GM18861 (cell line): ENCODE results near the gene TMEM138.

Experiments
- ATAC-seq: cut with Tn5 transposase; IDR thresholded peaks from one replicate; pipeline ENCODE4 v1.9.1; 2021; ENCODE audit not compliant: unreplicated experiment

TMEM138 gene

DNA sequence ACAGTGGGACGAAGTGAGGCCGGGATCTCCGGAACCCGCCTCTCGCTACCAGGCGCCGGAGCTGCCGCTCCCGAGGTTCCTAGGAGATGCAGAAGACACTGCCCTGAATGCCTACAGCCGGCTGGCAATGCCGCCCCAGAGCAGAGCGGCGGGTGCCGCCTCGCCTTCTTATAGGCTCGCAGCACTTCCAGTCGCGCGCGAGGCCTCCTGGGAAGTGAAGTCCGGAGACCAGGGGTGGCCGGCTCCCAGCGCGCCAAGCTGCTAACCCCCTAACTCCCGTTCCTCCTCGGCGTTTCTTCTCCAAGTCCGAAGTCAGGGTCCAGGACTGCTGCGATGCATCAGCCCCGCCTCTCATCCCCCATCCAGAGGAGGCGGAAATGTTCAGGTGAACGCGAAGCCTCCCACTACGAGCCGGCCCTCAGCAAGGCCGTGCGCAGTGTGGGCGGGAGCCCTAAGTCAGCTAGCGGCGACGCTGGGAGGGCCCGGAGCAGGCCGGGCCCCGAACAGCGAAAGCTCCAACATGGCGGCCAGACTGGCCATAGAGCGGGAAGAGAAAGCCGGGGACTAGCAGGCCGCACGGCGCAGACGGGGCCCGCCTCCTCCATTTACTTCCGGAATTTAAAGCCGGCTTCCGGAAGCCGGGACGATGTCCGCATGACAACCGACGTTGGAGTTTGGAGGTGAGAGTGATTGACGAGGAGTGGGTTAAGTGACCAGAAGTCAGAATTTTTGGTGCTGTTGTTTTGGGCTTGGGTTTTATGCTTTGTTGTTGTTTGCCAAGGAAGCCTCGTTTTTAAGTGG lies at the start of gene TMEM138, which contains the start of gene CYB561A3:
Gene TMEM138, plus strand, starts transcription at position 634 of the 801 bp plus-strand sequence. CDS start 2,017 bp downstream, outside the sequence.
Gene CYB561A3, minus strand, starts transcription at position 142 of the 801 bp plus-strand sequence. CDS start 5,169 bp downstream, outside the sequence.
- peak; percentile 82 for ATAC-seq

DNA sequence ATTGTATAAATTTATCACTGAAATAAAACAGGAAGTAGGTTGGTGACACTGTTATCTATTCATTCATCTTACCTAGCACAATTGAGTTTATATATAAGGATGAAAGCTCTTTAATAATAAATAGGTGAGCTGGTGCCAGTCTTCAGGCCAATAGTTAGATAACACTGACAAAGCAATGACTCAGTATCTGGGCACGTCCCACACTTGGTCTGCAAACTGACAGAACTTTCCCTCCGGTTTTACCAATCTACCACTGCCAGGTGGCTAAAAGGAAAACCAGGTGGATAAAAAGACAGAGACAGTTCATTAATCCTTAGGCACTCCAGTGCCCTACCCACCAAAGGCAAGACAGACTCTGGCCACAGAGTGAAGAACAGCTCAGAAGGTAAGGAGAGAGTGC lies 46.9 kb upstream of the TMEM138 start:
- no peak for ATAC-seq

DNA sequence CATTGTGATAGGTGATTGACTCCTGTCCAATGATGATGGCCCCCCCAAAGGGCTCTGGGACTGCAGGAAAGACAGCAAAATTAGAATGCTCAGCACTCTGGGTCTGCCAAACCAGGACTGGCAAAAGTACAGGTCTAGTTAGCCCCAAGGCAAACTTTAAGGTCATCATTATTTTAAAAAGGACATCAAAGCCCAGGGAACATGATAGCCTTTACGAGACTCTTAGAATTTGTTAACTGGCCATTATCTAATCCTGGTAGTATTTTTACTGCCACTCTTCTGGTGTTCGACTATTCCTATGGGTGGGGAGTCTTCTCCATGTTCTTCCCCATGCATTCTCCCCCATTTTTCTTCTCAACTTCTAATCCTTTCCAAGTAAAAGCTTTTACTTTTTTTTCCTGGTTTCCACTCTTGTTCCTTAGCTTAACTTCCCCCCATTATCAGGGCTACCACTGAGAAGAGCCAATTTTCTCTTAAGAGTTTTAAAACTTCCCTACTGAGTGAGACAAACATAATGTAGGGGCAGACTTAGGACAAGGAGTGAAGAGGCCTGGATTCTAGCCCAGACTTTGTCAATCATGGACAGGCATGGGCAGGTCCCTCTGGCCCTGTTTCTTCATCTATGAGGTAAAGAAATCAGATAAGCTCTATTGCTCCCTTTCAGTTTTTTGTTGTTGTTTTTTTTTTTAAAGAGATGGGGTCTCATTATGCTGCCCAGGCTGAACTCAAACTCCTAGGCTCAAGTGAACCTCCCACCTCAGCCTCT lies 36.3 kb upstream of the TMEM138 start:
- ATAC-seq: no peak

DNA sequence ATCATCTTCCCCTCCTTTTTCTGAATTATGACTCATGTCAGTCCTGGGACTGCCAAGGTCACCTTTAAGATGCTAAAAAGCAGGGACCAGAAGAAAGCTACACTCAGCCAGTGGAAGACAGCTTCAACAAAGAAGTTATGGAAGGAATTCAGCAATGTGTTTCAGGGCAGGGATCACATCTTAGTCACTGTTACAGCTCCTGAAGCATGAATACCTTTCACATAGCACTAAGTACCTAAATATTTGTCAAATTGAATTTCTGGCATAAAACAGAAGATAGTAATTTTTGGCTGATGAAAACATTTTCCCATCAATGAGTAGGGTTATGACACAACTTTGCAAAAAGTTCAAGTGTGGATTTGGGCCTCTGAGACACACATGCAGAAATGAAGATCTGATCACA lies 34.5 kb upstream of the TMEM138 start:
- no peak for ATAC-seq

DNA sequence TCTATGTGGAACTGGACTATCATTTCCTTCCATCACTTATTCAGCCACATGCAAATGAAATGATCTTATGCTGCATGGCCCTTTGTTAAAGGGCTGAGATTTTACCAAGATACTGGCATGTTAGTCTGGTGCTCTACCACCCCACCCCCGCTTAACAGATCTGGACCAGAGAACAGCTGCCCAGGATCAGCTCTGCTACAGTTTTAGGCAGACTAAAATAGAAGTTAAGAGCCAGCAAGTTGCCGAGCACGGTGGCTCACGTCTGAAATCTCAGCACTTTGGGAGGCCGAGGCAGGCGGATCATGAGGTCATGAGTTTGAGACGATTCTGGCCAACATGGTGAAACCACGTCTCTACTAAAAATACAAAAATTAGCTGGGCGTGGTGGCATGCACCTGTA lies 33.8 kb upstream of the TMEM138 start:
- no peak for ATAC-seq

DNA sequence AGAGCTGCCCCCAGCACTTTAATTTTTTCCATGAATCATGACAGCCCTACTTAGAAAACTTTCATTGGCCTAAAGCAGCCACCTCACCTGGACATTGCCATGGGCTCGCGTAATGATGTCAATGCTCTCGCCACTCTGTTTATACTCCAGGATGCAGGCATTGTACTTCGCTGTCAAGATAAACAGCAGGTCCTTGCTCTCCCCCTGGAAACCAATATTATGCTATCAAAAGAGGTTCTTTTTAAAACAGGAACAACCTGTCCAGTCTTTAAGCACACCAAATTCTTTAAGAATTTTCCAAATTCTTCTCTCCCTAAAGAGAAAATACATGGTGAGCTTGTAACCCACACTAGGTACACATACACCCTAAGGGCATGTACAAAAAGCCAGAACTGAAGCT lies 32.3 kb upstream of the TMEM138 start:
- no peak for ATAC-seq

DNA sequence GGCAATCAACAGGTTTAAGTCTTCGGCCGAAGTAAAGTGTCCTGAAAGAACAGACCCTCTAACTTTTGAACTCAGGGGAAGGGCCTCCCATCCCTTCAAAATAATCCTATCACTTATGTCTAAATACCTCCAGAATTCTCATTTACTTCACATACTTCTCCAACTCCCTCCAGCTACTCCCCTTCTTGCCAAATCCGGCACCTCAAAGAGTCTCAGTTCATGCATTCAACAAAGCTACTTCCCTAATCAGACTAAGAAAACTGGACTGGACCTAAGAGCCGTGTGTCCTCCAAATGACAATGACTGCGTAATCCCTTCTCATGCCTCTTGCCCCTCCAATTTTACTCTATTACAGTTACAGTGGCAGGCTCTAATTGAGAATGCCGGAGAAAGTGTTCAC lies 30.5 kb upstream of the TMEM138 start:
- ATAC-seq: no peak

DNA sequence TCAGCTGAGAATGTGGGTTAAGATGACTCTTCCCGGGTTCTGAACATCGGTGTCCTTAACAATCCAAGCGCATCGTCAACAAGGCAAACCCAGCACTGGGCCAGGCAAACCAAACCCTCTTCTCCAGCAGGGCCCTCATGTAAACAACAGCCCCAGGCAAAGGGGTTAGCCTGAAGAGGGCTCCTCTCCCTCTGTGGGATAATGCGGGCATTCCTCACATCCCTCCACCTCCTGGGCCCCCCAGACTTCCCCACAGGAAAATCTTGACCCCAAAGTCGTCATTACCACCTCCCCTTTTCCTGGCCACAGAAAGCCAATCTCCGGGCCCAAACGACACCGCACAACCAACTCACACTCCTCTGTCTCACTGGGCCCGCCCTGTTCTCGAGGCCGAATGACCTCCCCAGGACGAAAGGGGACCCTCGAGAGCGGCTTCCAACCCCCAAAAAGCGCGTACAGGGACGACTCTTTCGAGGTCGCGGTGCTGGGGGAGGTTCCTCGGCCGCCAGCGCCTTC lies 29.8 kb upstream of the TMEM138 start:
- no peak for ATAC-seq

DNA sequence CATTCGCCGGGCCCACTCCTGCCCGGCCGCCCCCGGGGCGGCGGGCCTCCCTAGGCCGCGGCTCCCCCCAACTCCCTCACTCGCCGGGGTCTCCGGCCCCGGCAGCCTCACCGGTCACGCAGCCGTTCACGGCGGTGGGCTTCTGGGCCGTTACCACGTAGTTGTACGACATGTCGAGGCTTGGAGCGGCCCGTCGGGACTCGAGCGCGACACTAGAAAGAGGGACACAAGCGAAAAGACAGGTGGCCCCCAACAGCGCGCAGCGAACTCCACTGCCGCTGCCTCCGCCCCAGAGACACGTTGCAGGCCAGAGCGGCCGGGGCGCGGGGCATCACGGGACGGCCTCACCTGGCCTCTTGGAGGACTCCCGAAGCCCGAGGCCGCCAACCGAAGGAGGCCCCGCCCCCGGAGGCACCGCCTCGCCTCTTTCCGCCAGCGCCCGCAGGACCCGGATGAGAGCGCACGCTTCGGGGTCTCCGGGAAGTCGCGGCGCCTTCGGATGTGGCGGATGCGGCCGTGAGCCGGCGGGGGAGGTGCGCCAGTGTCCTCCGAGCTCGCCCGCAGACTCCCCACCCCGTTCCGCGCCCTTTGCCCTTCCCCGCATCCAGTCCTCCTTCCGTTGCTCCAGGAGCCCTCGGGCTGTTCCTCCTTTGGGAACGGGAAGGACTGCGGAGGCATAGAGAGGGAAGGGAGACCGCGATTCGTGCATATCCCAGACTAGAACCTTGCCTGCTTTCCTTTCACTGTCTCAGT lies 29.2 kb upstream of the TMEM138 start, which contains the start of the genes DDB1 and TKFC:
Gene DDB1, minus strand, starts transcription at position 309 of the 753 bp plus-strand sequence. Its CDS starts 137 bp downstream, at position 172.
Gene TKFC, plus strand, starts transcription at position 432 of the 753 bp plus-strand sequence. CDS start 1,501 bp downstream, outside the sequence.
- ATAC-seq: peak; percentile 76

DNA sequence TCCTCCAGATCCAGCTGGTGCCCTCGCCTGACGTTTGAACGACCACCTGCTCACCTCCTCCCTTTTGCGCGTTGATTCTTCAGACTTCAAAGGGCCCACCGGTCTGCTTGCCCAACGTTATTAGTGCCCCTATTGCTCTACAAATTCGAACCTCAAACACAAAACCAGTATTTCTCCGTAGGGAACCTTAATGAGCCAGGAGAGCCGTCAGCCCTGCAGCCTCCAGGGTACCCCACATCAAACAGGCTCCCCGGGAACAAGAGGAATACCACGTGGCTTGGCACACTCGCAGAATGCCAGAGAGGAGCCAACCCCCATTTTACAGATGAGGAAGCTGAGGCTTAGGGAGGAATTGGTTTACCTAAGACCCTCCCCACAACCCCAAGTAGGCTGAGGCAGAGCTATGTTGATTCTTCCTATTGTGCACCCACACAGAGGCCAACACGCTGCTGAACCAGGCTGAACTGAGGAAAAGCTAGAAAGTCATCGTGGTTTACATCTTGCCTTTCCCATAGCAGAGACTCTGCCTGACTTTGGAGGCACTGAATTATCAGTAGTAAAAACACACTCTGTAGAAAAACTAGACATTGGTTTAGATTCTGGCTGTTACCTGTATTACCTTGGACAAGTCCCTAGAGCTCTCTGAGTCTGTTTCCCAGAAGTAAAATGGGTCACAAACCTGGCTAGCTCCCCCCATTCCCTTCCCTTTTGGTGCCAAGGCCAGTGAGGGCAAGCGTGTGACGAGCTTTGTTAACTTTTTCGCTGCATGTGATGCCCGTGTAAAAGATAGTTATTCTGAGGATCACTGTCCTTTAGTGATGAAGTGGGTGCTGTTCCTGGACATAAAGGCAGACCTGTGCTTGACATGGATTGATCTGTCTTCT lies 28.4 kb upstream of the TMEM138 start:
- no peak for ATAC-seq

DNA sequence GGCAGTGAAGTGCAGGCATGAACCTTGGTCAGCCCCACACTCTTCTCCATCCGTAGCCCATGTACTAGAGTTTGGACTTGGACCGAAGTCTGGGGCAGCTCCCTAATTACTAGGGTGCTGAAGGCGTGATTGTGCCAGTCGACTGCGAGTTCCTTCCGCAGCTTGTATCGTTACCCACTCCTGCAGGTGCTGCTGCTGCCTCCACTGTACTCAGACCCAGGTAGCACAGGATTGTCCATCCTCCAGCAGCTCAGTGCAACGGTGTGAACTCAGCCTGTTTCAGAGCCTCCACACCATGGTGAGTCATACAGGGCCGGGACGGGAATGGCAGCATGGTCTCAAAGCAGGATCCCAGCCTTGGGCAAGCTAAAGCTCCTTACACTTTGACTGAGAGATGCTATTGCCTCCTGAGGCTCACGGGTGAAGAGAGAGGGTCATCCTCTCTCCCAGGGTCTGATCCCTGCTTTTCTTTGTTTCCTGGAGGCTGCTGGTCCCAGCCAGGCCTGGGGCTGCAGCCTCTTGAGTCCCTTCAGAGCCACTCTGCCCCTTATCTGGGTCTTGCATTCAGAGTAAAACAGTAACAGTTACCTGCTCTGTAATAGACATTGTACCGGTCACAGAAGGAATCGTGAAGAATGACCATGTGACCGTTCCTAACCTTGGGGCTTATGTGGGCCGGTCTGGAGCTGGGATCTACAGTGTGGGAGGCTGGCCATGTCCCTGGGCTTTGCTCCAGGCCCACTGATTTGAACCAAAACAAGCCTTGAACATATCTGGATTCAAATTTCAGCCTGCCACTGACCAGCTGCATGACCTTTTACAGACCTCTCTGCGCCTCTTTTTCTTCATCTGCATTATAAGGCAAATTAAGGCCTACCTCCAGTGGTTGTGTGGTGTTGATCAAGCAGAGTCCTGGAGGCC lies 27.5 kb upstream of the TMEM138 start:
- ATAC-seq: no peak

DNA sequence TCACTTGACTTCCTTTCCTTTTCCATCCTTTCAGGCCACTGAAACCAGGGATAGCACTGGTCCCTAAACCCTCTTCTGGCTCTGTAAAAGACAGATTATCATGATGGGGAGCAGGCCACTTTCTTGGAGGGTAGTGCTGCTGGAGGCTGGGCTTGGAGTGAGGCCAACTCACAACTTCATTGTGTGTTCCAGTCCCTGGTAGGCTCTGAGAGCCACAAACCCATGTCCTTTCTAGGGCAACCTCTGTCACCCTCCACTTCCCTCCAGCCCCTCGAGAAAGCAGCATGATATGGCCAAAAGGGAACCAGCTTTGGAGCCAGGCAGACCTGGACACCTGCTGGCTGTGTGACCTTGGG lies 26.8 kb upstream of the TMEM138 start:
- no peak for ATAC-seq

DNA sequence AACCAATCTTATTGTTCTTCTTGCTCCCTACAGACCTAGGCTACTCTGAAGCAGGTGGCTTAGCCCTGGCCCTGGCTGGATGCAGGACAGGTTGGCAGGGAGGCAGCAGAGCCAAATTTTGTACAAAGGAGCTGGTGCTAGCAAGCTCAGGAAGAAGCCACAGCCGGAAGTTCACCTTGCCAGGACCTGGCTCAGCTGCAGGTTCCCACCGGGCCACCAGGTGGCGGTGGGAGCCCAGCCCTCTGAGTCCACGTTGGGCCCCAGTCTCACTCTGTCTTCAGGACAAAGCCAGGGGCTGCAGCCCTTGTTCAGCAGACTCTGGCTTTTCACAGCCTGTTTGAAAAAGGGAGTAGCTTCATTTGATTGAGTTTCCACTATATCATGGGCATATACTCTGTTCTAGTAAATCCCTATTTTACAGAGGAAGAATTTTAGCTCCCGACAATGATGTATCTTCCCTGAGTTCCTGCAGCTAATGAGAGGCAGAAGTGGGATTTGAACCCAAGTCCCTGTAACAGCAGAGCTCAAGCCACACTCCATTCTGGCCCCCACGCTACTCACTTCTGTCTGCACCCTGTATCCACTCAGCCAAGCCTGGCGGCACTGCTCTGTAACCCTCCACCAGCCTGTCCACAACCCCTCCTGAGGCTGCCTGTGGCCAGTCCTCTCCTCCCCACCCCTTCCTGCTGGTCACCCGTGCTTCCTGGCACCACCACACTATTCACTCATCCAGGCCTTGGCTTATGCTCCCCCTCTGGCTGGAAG lies 25.8 kb upstream of the TMEM138 start:
- ATAC-seq: peak; percentile 49

DNA sequence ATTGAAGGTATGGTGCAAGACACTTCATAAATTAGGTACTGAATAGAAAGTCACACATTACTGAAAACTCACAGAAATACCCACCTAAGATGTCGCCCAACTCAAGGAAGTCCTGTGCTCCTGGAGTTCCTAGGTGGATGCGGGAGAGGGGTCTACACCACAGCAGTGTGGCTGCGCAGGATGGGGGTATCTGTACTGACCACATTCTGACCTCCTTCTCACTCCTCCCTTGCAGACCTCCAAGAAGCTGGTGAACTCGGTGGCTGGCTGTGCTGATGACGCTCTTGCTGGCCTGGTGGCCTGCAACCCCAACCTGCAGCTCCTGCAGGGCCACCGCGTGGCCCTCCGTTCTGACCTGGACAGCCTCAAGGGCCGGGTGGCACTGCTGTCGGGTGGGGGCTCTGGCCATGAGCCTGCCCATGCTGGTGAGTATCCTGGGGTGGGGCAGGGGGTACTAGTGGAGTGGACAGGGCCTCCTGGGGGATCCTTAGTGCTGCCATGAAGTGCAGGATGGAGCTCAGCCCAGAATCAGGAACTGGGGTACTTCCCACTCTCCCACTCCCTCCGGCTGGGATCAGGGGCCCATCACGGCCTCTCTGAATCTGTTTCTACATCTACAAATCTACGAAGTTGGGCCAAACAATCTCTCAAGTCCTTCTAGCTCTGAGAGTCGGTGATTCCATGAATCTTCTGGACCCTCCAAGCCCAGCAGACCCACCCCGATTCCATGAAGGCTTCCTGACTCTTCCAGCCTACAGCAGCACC lies 24.3 kb upstream of the TMEM138 start:
- ATAC-seq: no peak

DNA sequence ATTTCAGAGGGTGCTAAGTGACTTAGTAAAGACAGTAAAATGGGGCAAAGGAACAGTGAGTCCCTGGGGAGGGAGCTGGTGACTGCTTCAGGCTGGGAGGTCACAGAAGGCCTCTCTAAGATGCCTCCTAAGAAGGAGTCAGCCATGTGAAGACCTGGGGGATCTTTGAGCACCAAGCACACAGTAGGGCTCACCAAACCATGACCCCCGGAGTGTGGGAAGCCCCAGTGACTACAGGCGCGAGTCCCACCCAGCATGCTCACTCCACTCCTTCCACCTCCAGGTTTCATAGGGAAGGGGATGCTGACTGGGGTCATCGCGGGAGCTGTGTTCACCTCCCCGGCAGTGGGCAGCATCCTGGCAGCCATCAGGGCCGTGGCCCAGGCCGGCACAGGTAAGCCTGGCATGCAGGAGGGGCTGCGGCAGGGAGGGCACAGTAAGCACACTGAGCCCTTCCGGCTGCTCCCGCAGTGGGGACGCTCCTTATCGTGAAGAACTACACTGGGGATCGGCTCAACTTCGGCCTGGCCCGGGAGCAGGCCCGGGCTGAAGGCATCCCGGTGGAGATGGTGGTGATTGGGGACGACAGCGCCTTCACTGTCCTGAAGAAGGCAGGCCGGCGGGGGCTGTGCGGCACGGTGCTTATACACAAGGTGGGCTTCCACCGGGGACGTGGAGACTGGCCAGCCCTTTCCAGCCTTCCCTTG lies 23.2 kb upstream of the TMEM138 start:
- no peak for ATAC-seq

DNA sequence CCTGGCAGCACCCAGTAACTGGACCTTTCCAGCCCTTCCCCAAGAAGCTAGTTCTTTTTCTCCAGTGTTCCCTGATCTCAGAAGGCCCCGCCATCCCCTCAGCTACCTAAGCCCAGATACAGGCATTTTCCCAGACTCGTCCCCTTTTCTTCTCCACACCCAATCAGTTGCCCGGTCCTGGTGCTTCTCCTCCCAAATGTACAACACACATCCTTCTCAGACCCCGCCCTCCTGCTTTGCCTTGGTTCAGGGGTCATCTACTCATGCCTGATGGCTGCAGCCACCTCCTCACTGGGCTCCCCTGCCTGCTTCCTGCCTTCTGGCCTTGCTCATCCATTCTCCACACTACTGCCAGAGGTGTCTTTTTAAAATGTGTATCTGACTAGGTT lies 22.7 kb upstream of the TMEM138 start:
- ATAC-seq: no peak

DNA sequence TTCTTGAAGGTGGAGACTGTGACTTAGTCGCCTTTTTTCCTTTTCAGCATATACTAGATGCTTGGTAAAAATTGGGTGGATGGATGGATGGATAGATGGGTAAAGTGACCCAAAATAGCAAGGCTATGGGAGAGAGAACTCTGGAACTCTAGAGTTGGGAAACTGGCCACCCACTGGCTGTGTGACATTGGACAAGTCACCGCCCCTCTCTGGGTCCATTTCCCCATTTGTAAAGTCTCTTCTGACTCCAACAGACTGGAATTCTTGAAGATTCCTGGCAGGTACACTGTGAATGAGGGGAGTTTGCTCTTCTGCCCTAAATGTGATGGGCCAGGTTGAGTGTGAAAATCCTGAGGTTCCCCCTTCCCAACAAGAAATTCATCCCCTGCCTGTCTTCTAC lies 21.2 kb upstream of the TMEM138 start:
- ATAC-seq: no peak
